SK-N-MC (cell line): ENCODE data around the gene RPL10A.

Experiments
- EZH2 ChIP-seq: fragments of 200-600 bp; sonication (generic); IDR thresholded peaks from one replicate; pipeline ENCODE4 v1.6.1; 2017; ENCODE audit warnings: antibody characterized with exemption
- FOXP2 ChIP-seq: optimal IDR thresholded peaks from 2 replicates; pipeline ENCODE3; 2011; ENCODE audit warnings: mild to moderate bottlenecking, moderate library complexity; ENCODE audit not compliant: insufficient read depth; ENCODE audit errors: extremely low read length, control extremely low read depth
- POLR2AphosphoS5 ChIP-seq: IDR thresholded peaks from 2 replicates; pipeline ENCODE4 v1.6.1; 2012; ENCODE audit warnings: mild to moderate bottlenecking, low read depth, low read length, borderline replicate concordance

DNA sequence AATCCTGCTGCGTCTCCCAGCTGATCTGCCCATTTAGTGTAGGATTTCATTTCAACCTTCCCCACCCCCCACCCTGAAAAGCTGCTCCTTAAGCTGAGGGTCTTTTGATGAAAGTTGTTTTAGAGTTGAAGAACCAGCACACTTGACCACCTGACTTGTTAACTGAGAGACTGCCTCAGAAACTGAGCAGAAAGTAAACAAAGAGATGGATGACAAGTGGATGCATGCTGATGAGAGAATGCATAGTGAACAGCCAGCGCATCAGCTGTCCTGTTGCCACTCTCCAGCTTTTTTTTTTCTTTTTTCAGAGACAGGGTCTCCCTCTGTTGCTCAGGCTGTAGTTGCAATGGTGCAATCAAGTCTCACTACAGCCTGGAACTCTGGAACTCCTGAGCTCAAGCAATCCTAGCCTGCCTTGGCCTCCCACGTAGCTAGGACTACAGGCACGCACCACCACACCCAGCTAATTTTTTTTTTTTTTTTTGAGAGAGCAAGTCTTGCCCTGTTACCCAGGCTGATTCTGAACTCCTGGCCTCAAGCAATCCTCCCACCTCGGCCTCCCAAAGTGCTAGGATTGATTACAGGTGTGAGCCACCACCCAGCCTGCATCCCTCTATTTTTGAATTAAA, 9.5 kb downstream of the RPL10A start:
- no peak for TF ChIP-seq POLR2AphosphoS5
- TF ChIP-seq EZH2 = no peak
- no peak for TF ChIP-seq FOXP2
